Astrocyte of the cerebellum (primary cell): ENCODE measurements around the gene FOXD3.

Source experiments
- DNase-seq: peaks from one replicate; pipeline ENCODE4 v3.0.0-alpha.2; 2011; ENCODE audit warnings: low read depth
- H3K4me3 ChIP-seq: 2 replicates; pipeline ENCODE4 v1.5.1; 2011; ENCODE audit warnings: mild to moderate bottlenecking, low read depth, low read length, moderate library complexity
- in situ Hi-C: cut with HindIII; loops from 2 replicates; pipeline ENCODE4 v1.10.0; 2017; ENCODE audit warnings: low sequenced_read_pairs
- TF ChIP-seq, protein P1 (sequence below): IDR thresholded peaks from 2 replicates; pipeline ENCODE4 v1.5.1; 2012; ENCODE audit warnings: low read length, low read depth, moderate library complexity, mild to moderate bottlenecking; ENCODE audit errors: missing control alignments

Gene FOXD3

DNA sequence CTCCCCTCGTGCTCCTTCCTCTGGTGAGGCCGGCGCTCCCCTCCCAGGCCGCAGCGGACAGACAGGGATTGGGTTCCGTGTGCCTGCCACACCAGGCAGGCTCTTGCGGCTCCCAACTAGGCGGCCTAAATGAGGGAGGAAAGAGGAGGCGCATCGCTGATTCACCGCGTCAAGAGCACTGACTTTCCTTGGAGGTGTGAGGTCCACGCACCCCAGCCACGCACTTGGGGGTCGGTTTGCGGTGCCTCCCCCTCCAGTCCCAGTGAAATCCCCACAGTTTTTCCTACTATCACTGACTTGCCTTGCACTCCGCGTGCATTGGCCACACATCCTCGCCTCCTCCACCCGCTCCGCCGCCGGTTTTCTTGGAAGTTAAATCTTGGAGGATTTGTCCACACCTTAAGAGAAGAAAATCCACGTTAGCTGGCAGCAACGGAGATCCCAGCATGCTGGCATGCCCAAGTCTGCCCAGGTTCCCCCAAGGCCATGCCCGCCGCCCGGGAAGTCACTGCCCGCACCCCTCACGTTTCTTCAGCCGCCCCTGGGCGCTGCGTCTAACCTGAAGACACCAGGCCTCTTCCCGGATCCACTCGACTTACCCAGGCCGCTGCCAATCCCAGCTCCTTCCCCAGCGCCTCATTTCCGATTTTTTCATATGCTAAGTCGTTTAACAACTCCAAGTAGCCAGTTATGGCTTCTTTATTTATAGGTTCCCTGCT, 1.1 kb upstream of the FOXD3 start:
- no peak overlapping the region for H3K4me3 ChIP-seq
- TF ChIP-seq, protein P1, sequence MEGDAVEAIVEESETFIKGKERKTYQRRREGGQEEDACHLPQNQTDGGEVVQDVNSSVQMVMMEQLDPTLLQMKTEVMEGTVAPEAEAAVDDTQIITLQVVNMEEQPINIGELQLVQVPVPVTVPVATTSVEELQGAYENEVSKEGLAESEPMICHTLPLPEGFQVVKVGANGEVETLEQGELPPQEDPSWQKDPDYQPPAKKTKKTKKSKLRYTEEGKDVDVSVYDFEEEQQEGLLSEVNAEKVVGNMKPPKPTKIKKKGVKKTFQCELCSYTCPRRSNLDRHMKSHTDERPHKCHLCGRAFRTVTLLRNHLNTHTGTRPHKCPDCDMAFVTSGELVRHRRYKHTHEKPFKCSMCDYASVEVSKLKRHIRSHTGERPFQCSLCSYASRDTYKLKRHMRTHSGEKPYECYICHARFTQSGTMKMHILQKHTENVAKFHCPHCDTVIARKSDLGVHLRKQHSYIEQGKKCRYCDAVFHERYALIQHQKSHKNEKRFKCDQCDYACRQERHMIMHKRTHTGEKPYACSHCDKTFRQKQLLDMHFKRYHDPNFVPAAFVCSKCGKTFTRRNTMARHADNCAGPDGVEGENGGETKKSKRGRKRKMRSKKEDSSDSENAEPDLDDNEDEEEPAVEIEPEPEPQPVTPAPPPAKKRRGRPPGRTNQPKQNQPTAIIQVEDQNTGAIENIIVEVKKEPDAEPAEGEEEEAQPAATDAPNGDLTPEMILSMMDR, result no peak
- no peak for DNase-seq
- in situ Hi-C loops, result no loop called here

DNA sequence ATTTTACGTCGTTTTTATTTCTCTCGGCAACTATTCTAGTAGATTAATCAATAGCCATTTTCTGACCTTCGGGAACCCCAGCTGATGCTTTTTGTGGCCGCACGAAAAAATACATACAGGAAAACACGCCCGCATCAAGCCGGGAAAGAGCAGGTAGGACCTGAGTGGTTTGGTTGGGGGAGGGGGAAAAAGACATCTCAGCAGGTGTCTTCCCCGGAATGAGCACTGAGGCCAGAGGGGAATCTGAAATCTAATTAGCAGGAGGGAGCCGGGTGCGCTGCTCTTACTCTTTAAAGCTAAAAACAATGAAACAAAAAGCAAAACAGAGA, 618 bp upstream of the FOXD3 start:
- in situ Hi-C loops, result no loop called here
- TF ChIP-seq, protein P1, result no peak
- H3K4me3 ChIP-seq, result peak overlapping the region; percentile 32
- no peak for DNase-seq

DNA sequence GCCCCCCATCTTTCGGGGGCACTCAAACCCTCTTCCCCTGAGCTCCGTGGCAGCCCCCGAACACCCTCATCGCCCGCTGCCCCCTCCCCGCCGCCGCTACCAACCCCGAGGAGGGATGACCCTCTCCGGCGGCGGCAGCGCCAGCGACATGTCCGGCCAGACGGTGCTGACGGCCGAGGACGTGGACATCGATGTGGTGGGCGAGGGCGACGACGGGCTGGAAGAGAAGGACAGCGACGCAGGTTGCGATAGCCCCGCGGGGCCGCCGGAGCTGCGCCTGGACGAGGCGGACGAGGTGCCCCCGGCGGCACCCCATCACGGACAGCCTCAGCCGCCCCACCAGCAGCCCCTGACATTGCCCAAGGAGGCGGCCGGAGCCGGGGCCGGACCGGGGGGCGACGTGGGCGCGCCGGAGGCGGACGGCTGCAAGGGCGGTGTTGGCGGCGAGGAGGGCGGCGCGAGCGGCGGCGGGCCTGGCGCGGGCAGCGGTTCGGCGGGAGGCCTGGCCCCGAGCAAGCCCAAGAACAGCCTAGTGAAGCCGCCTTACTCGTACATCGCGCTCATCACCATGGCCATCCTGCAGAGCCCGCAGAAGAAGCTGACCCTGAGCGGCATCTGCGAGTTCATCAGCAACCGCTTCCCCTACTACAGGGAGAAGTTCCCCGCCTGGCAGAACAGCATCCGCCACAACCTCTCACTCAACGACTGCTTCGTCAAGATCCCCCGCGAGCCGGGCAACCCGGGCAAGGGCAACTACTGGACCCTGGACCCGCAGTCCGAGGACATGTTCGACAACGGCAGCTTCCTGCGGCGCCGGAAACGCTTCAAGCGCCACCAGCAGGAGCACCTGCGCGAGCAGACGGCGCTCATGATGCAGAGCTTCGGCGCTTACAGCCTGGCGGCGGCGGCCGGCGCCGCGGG, 837 bp downstream of the FOXD3 start:
- TF ChIP-seq, protein P1, result no peak
- DNase-seq, result no peak
- in situ Hi-C loops, result no loop called here
- no peak overlapping the region for H3K4me3 ChIP-seq

DNA sequence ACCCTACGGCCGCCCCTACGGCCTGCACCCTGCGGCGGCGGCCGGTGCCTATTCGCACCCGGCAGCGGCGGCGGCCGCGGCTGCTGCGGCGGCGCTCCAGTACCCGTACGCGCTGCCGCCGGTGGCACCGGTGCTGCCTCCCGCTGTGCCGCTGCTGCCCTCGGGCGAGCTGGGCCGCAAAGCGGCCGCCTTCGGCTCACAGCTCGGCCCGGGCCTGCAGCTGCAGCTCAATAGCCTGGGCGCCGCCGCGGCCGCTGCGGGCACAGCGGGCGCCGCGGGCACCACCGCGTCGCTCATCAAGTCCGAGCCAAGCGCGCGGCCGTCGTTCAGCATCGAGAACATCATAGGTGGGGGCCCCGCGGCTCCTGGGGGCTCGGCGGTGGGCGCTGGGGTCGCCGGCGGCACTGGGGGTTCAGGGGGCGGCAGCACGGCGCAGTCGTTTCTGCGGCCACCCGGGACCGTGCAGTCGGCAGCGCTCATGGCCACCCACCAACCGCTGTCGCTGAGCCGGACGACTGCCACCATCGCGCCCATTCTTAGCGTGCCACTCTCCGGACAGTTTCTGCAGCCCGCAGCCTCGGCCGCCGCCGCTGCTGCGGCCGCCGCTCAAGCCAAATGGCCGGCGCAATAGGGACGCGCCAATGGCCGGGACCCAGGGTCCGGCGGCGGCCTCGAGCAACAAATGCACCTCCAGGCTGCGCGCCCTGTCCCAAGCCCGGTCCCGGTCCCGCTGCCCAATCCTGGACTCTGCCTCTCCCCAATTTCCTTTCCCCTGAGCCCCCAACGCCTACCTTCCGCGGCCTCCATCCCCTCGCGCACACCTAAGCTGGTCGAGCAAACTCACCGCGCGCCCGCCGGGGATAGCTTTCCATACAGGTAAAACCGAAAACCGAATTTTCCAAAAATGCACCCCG, 1.8 kb downstream of the FOXD3 start:
- TF ChIP-seq, protein P1, result no peak
- in situ Hi-C loops, result no loop called here
- no peak for DNase-seq
- H3K4me3 ChIP-seq, result no peak overlapping the region

DNA sequence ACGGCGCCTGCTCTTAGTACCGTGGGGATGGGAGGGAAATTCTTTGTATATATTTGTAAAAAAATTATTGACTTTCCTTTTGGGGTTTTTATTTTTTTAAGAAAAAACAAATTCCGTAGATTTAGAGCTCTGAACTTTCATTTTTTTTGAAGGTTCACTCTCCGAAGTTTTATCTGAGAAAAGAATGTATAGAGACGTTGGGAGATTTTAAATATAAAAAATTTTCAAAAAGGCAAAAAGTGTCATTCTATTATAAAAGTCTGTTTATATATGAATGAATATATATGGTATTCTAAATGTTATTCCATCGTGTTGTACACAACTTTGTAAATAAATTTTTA, 2.4 kb downstream of the FOXD3 start:
- no peak for DNase-seq
- no peak overlapping the region for H3K4me3 ChIP-seq
- TF ChIP-seq, protein P1, result no peak
- in situ Hi-C loops, result no loop called here
